Heart left ventricle (tissue), 13 donors: ENCODE data around the gene SLC10A7.

Experiments
- POLR2A ChIP-seq, 2 donors: fragments of 450-650 bp; IDR thresholded peaks; one replicate each; pipeline ENCODE4 v1.6.1; 2017; ENCODE audit warnings: antibody characterized with exemption in 2 of 2, mild to moderate bottlenecking in 2 of 2, moderate library complexity in 2 of 2
- TF ChIP-seq, protein P1 (sequence below), 12 donors: fragments of 200-600 bp; sonication (generic) in 4 of 12; IDR thresholded peaks; one replicate each; pipeline versions ENCODE4 v1.5.0 to v1.8.0; 2018 to 2022; ENCODE audit warnings: antibody characterized with exemption in 12 of 12, mild to moderate bottlenecking in 5 of 12
- donor health status: ischemic (EF 13 %, LVEDD 7.1; RV severe dilation, severe dysfunction).
- donor health status: DM: no; HTN: yes; CAD: no.
- donor health status: DM: no; HTN: no; CAD: no.
- donor health status: ischemic (EF 25% LVEDD 6.9; RV normal size, moderate dysfunction).
- donor health status: ischemic (EF 25% LVEDD 5.7; RV mildly dilated, moderate dysfunction).
- donor health status: ischemic (EF 35%, LVEDD 5.7; RV mildly dilated, moderate dysfunction).
- donor health status: nonischemic (EF 11% LVEDD 7.7; RV severe dilation, severe dysfunction).
- donor health status: DM: yes; HTN: yes; CAD: no.
- donor health status: PGD.
- donor health status: ischemic (EF 29% LVEDD 5.4; RV normal size, mild dysfunction).
- donor health status: nonischemic (EF 23%, LVEDD 6.1; RV moderate dilation, normal function).

DNA sequence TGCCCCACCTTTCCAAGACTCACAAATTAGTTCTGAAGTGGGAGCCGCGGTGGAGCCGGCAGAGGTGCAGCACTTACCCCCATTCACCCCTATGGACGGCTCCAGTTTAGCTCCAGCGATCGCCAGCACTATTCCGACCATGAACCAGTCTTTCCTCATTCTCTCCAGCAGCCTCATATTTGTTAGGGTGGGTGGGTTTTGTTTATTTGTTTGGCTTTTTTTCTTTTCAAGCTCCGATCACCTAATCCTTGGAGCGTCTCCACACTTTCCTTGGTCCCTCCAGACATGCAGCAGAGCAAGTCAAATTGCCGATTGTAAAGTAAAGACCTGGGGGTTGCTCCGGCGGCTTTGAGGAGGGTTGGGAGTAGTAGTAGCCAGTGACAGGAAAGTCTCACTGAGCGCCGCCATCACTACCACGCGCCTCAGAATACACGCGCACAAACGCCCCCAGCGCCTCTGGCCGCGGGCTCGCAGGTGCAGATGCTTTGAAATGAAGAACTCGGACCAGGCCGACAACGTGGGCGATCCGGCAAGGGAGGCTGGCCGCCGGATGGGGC, at the start of gene SLC10A7:
- TF ChIP-seq, protein P1, sequence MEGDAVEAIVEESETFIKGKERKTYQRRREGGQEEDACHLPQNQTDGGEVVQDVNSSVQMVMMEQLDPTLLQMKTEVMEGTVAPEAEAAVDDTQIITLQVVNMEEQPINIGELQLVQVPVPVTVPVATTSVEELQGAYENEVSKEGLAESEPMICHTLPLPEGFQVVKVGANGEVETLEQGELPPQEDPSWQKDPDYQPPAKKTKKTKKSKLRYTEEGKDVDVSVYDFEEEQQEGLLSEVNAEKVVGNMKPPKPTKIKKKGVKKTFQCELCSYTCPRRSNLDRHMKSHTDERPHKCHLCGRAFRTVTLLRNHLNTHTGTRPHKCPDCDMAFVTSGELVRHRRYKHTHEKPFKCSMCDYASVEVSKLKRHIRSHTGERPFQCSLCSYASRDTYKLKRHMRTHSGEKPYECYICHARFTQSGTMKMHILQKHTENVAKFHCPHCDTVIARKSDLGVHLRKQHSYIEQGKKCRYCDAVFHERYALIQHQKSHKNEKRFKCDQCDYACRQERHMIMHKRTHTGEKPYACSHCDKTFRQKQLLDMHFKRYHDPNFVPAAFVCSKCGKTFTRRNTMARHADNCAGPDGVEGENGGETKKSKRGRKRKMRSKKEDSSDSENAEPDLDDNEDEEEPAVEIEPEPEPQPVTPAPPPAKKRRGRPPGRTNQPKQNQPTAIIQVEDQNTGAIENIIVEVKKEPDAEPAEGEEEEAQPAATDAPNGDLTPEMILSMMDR (IDR thresholded peaks at IDR 0.05): no peak
- no peak for TF ChIP-seq POLR2A (IDR thresholded peaks at IDR 0.05)
